Activated CD8-positive, alpha-beta T cell treated with anti-CD3 and anti-CD28 coated beads for 36 hours (primary cell): ENCODE results near the gene SORCS2. TPM values are rescaled to one million over a fixed set of nuclear protein-coding genes. Genes with fewer than 3 reads are reported as not detected.

Experiments
- ATAC-seq: fragments of 200-7000 bp; cut with Tn5 transposase; one replicate; pipeline ENCODE4 v1.10.0; 2021; ENCODE audit warnings: mild to moderate bottlenecking, moderate library complexity
- CTCF ChIA-PET: fragments of 350-600 bp; sonication (Branson Sonifier 250); formaldehyde crosslinking; loops from one replicate; lab custom pipeline; 2021; ENCODE audit warnings: antibody characterized with exemption; lab: Charles Lee
- POLR2A ChIA-PET: fragments of 350-600 bp; sonication (Branson Sonifier 250); formaldehyde crosslinking; loops from one replicate; lab custom pipeline; 2021; ENCODE audit warnings: antibody characterized with exemption; lab: Charles Lee
- DNase-seq: peaks from one replicate; pipeline ENCODE4 v3.0.0-alpha.2; 2020
- H3K27ac Mint-ChIP-seq: one replicate; pipeline ENCODE4 v1.8.0; 2021; ENCODE audit warnings: mild to moderate bottlenecking, mixed read lengths
- H3K27me3 Mint-ChIP-seq: one replicate; pipeline ENCODE4 v1.8.0; 2021; ENCODE audit warnings: mixed read lengths
- H3K36me3 Mint-ChIP-seq: one replicate; pipeline ENCODE4 v1.8.0; 2021; ENCODE audit warnings: low read depth, mixed read lengths
- H3K4me1 Mint-ChIP-seq: one replicate; pipeline ENCODE4 v1.8.0; 2021; ENCODE audit warnings: low read depth, mixed read lengths
- H3K4me3 Mint-ChIP-seq: one replicate; pipeline ENCODE4 v1.8.0; 2021; ENCODE audit warnings: mild to moderate bottlenecking, moderate library complexity, mixed read lengths
- H3K9me3 Mint-ChIP-seq: one replicate; pipeline ENCODE4 v1.8.0; 2021; ENCODE audit warnings: mixed read lengths
- CTCF ChIP-seq: fragments of 200-600 bp; IDR thresholded peaks from one replicate; pipeline ENCODE4 v1.8.0; 2022; ENCODE audit warnings: antibody characterized with exemption, mild to moderate bottlenecking
- intact Hi-C: fragments of 100-400 bp; cut with micrococcal nuclease; formaldehyde crosslinking; loops from one replicate; pipeline ENCODE4 v1.10.0; 2022
- total RNA-seq, 2 experiments: library from RNA; stranded (reverse); gene quantifications; one replicate each; pipeline ENCODE4 v1.2.3, GENCODE V29; 2021

The SORCS2 gene
- total RNA-seq, 2 experiments from 2014 or later = 0.05 TPM; not detected in 1

- H3K4me1 Mint-ChIP-seq = peaks cover 24% of the 10 kb centered on the region
- ChIA-PET CTCF (interaction anchor here (1.6 kb wide), 1 partner anchor 25 kb away, joined by 7 read pairs; no protein-coding TSS in a partner anchor), POLR2A (no interaction called here)
- intact Hi-C loops = no loop called here
- no peak for DNase-seq
- no peak for TF ChIP-seq CTCF
- no peaks in the 10 kb centered on the region for H3K27me3 Mint-ChIP-seq
- H3K36me3 Mint-ChIP-seq = peaks cover 5% of the 10 kb centered on the region
- no peak for ATAC-seq
- H3K9me3 Mint-ChIP-seq = no peaks in the 10 kb centered on the region
- H3K27ac Mint-ChIP-seq = no peak overlapping the region
- no peak overlapping the region for H3K4me3 Mint-ChIP-seq
These were observed 584.8 kb downstream of the SORCS2 start for GRCh38 chr4:7777017-7777710.

- no peaks in the 10 kb centered on the region for H3K9me3 Mint-ChIP-seq
- intact Hi-C loops = no loop called here
- H3K4me1 Mint-ChIP-seq = peaks cover 24% of the 10 kb centered on the region
- ChIA-PET CTCF (interaction anchor here (1.3 to 1.6 kb wide), 2 partner anchors 24 to 92 kb away, joined by 3 to 7 read pairs; no protein-coding TSS in a partner anchor), POLR2A (interaction anchor here (2.3 kb wide), 1 partner anchor 9 kb away, joined by 9 read pairs; no protein-coding TSS in a partner anchor)
- no peaks in the 10 kb centered on the region for H3K27me3 Mint-ChIP-seq
- H3K27ac Mint-ChIP-seq = no peak overlapping the region
- peaks cover 4% of the 10 kb centered on the region for H3K36me3 Mint-ChIP-seq
- no peak for TF ChIP-seq CTCF
- DNase-seq (no peak), ATAC-seq (no peak)
- no peak overlapping the region for H3K4me3 Mint-ChIP-seq
These were observed 585.7 kb downstream of the SORCS2 start for GRCh38 chr4:7777871-7778509.

GRCh38 chr4:7778510-7779431, 586.4 kb downstream of the SORCS2 start:
- intact Hi-C loops = no loop called here
- no peak for ATAC-seq
- peaks cover 24% of the 10 kb centered on the region for H3K4me1 Mint-ChIP-seq
- no peaks in the 10 kb centered on the region for H3K9me3 Mint-ChIP-seq
- ChIA-PET CTCF (interaction anchor here (1.3 to 2.0 kb wide), 3 partner anchors 17 to 91 kb away, joined by 3 to 7 read pairs (median 5); no protein-coding TSS in a partner anchor), POLR2A (interaction anchor here (2.3 kb wide), 1 partner anchor 10 kb away, joined by 9 read pairs; no protein-coding TSS in a partner anchor)
- no peaks in the 10 kb centered on the region for H3K27me3 Mint-ChIP-seq
- H3K4me3 Mint-ChIP-seq = no peak overlapping the region
- peaks cover 4% of the 10 kb centered on the region for H3K36me3 Mint-ChIP-seq
- H3K27ac Mint-ChIP-seq = no peak overlapping the region
- no peak for DNase-seq
- no peak for TF ChIP-seq CTCF

GRCh38 chr4:7779432-7779768, 587.1 kb downstream of the SORCS2 start:
- Mint-ChIP-seq H3K4me1 (peaks cover 24% of the 10 kb centered on the region), H3K9me3 (no peaks in the 10 kb centered on the region), H3K4me3 (no peak overlapping the region), H3K27ac (no peak overlapping the region), H3K27me3 (no peaks in the 10 kb centered on the region), H3K36me3 (peaks cover 4% of the 10 kb centered on the region)
- POLR2A ChIA-PET = interaction anchor here (2.3 kb wide), 1 partner anchor 10 kb away, joined by 9 read pairs; no protein-coding TSS in a partner anchor
- intact Hi-C loops = no loop called here
- ATAC-seq (no peak), DNase-seq (no peak)
- no peak for TF ChIP-seq CTCF
- CTCF ChIA-PET = interaction anchor here (2.0 kb wide), 1 partner anchor 18 kb away, joined by 5 read pairs; no protein-coding TSS in a partner anchor
